ENCODE results near the gene MORN3. TPM values are rescaled to one million over a fixed set of nuclear protein-coding genes. Genes with fewer than 3 reads are reported as not detected.

The MORN3 gene
- total and polyA plus RNA-seq, 2 of the 8 experiments (the other 6 are each of a cell fraction or from before 2014, with no cell fraction given): 0.39 to 0.93 TPM

- TF ChIP-seq FOSL1 (IDR thresholded peaks at IDR 0.05; ENCODE audit: insufficient read depth, low read depth, low read length): no peak
Observed at GRCh38 chr12:121600702-121601336, 68.6 kb downstream of the MORN3 start (continued).

Small RNA genes lying within 50 kb of the gene (small RNA-seq; reads per million reads assigned to genes)
- gene RNU6-1004P (ENCODE audit: insufficient read depth): not detected

Other genes with a start within 250 kb of the MORN3 start
- gene KDM2B, start 88.6 kb downstream of the MORN3 start, total RNA-seq (2021; fragmentation: NEBNext Ultra II Directional; extraction: Animal tissue kit (Norgen Biotek cat#: 25700)): 156 and 162 TPM in 2 replicates
- 111 and 167 TPM in 2 replicates for gene KDM2B, start 88.6 kb downstream of the MORN3 start, polyA plus RNA-seq (2011; rRNA removed)
- 28.4 and 29.9 TPM in 2 replicates for gene ORAI1, start 43.1 kb downstream of the MORN3 start, total RNA-seq (2021; fragmentation: NEBNext Ultra II Directional; extraction: Animal tissue kit (Norgen Biotek cat#: 25700))
- 71.5 and 101 TPM in 2 replicates for gene ORAI1, start 43.1 kb downstream of the MORN3 start, polyA plus RNA-seq (2011; rRNA removed)
- gene TMEM120B, start 43.1 kb upstream of the MORN3 start, total RNA-seq (2021; fragmentation: NEBNext Ultra II Directional; extraction: Animal tissue kit (Norgen Biotek cat#: 25700)): 26.0 and 29.1 TPM in 2 replicates
- gene TMEM120B, start 43.1 kb upstream of the MORN3 start, polyA plus RNA-seq (2011; rRNA removed): 22.0 and 31.2 TPM in 2 replicates
- 31.0 and 31.9 TPM in 2 replicates for gene RHOF, start 124.0 kb upstream of the MORN3 start, total RNA-seq (2021; fragmentation: NEBNext Ultra II Directional; extraction: Animal tissue kit (Norgen Biotek cat#: 25700))
- 23.8 and 33.2 TPM in 2 replicates for gene RHOF, start 124.0 kb upstream of the MORN3 start, polyA plus RNA-seq (2011; rRNA removed)
- 17.7 and 17.8 TPM in 2 replicates for gene SETD1B, start 134.4 kb upstream of the MORN3 start, total RNA-seq (2021; fragmentation: NEBNext Ultra II Directional; extraction: Animal tissue kit (Norgen Biotek cat#: 25700))
- 1.3 and 2.3 TPM in 2 replicates for gene SETD1B, start 134.4 kb upstream of the MORN3 start, polyA plus RNA-seq (2011; rRNA removed)
- 0.38 and 0.56 TPM in 2 replicates for gene HPD, start 189.2 kb upstream of the MORN3 start, total RNA-seq (2021; fragmentation: NEBNext Ultra II Directional; extraction: Animal tissue kit (Norgen Biotek cat#: 25700))
- gene HPD, start 189.2 kb upstream of the MORN3 start, polyA plus RNA-seq (2011; rRNA removed): 0.28 and 0.48 TPM in 2 replicates
- gene PSMD9, start 219.1 kb upstream of the MORN3 start, total RNA-seq (2021; fragmentation: NEBNext Ultra II Directional; extraction: Animal tissue kit (Norgen Biotek cat#: 25700)): 28.8 and 33.1 TPM in 2 replicates
- 36.1 and 38.5 TPM in 2 replicates for gene PSMD9, start 219.1 kb upstream of the MORN3 start, polyA plus RNA-seq (2011; rRNA removed)
- 2.9 and 3.3 TPM in 2 replicates for gene CFAP251, start 248.9 kb upstream of the MORN3 start, total RNA-seq (2021; fragmentation: NEBNext Ultra II Directional; extraction: Animal tissue kit (Norgen Biotek cat#: 25700))
- gene CFAP251, start 248.9 kb upstream of the MORN3 start, polyA plus RNA-seq (2011; rRNA removed): 1.8 and 1.9 TPM in 2 replicates

Measured in H1 (cell line).